Measurements from ENCODE around the gene RERE.
"Not testable (repeated sequence)": the region's sequence is repeated elsewhere in the genome, so short reads cannot be mapped to it uniquely, and the experiment has no call there.

Gene RERE

DNA sequence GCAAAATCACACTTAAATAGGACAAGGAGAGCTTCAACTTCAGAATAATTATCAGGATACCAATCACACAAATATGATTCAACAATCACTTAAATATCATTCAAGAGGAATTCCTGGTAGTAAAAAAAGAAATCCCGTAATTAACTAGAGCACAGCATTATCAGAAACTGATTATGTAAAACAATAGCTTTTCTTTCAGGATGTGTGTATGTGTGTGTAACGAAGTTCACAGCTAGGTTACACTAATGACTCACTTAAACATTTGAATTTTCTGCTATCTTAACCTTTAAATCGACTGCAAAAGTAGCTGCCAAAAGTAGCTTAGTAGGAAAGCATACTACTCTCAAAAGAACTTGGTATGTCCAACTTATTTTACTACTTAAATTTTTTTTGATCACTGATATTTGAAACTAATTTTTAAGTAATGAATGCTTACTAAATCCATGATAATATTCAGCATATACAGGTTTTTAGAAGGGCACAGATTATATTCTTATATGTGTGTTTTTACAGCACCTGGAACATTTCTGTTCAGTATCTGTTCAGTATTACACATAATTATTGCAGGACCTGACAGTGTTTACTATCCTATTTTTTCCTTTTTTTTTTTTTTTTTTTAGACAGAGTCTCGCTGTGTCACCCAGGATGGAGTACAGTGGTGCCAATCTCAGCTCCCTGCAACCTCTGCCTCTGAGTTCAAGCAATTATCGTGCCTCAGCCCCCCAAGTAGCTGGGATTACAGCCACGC is 4.2 kb downstream of the RERE start:
- no peak for DNase-seq

DNA sequence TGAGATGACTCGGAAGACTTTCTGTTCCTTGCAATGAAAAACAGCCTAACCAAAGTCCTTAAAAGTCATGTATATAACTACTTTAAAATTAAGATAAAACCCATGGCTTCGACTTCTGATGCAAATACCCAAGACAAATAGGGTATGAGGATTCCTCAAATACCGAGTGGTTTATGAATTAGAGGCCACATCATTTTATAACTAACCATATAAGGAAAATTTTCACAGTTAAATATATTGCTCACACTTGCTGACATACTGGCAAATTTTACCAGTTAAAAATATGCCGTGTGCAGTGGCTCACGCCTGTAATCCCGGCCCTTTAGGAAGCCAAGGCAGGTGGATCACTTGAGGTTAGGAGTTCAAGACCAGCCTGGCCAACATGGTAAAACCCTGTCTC is 5.4 kb downstream of the RERE start:
- no peak for DNase-seq
- in situ Hi-C loops (cut with HindIII; ENCODE audit: low pct_ligation_motif_present, low pct_unique_long_range_greater_than_20kb, low sequenced_read_pairs): no loop called here

More for the DNA sequence above, 4.2 kb downstream of the RERE start:
- in situ Hi-C loops (cut with HindIII; ENCODE audit: low pct_ligation_motif_present, low pct_unique_long_range_greater_than_20kb, low sequenced_read_pairs): no loop called here

DNA sequence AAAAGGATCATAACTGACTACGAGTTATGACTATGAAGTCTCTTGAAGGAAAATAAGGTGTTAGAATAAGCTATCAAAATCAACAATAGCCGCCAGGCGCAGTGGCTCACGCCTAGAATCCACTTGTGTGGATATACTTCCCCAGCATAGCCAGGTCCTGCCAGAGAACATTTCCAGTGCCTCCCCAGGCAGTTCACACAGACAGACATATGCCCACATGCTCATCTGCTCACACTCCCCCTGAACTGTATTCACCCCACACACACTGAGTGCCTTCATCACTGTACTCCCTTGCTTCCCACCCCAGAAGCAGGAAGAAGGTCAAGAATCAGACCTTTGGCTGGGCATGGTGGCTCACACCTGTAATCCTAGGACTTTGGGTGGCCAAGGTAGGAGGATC is 6.5 kb downstream of the RERE start:
- in situ Hi-C loops (cut with HindIII; ENCODE audit: low pct_ligation_motif_present, low pct_unique_long_range_greater_than_20kb, low sequenced_read_pairs): no loop called here
- no peak for DNase-seq

DNA sequence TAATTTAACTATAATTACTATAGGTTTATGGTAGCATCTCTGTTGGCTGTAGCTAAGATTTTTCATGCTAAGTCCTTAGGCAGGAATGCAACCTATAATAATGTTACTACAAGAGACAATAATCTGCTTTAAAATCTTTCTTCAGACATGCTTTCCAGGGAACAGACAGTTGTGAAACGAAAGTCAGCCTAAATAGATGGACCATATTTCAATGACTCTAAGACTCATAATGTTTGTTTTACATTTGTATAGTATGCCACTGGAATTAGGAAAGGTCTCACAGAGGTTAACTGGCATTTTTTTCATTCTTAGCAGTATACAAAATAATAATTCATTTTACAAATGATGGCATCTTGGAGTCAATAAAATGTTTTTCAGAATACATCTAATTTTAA is 8.1 kb downstream of the RERE start:
- in situ Hi-C loops (cut with HindIII; ENCODE audit: low pct_ligation_motif_present, low pct_unique_long_range_greater_than_20kb, low sequenced_read_pairs): no loop called here
- DNase-seq: no peak

DNA sequence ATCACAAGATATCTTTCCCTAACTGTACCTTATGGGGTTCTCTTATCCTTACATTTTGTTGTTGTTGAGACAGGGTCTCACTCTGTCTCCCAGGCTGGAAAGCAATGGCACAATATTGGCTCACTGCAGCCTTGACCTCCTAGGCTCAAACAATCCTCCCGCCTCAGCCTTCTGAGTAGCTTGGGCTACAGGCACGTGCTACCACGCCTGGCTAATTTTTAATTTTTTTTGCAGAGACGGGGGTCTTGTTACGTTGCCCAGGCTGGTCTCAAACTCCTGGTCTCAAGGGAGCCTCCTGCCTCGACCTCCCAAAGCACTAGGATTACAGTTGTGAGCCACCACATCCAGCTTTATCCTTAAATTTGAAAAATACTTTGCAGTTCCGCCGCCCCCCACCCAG is 10.4 kb downstream of the RERE start:
- in situ Hi-C loops (cut with HindIII; ENCODE audit: low pct_ligation_motif_present, low pct_unique_long_range_greater_than_20kb, low sequenced_read_pairs): no loop called here
- no peak for DNase-seq

DNA sequence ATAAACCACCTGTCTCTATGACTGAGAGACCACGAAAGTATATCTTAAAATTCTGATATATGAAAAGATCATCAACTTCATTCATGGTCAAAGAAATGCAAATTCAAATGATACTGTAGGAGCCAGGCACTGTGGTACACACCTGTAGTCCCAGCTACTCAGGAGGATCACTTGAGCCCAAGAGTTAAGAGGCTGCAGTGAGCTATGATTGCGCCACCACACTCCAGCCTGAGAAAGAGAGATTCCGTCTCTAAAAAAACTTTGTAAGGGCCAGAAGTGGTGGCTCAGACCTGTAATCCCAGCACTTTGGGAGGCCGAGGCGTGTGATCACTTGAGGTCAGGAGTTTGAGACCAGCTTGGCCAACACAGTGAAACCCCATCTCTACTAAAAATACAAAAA is 17.0 kb downstream of the RERE start:
- no peak for DNase-seq
- in situ Hi-C loops (cut with HindIII; ENCODE audit: low pct_ligation_motif_present, low pct_unique_long_range_greater_than_20kb, low sequenced_read_pairs): no loop called here

DNA sequence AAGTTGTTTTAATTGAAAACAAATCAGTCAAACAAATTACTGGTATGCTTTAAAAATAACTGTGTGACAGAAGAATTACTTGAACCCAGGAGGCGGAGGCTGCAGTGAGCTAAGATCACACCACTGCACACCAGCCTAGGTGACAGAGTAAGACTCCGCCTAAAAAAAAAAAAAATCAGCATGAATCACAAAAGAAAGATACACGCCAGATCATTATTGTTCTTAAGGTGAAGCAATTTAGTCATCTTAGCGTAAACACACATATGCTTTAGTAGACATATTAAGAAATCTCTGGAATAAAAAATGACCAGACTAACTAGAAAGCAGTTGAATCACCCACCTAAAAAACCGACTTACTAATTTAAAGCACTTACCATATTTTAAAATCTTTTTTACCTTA is 20.2 kb downstream of the RERE start:
- in situ Hi-C loops (cut with HindIII; ENCODE audit: low pct_ligation_motif_present, low pct_unique_long_range_greater_than_20kb, low sequenced_read_pairs): no loop called here
- no peak for DNase-seq

DNA sequence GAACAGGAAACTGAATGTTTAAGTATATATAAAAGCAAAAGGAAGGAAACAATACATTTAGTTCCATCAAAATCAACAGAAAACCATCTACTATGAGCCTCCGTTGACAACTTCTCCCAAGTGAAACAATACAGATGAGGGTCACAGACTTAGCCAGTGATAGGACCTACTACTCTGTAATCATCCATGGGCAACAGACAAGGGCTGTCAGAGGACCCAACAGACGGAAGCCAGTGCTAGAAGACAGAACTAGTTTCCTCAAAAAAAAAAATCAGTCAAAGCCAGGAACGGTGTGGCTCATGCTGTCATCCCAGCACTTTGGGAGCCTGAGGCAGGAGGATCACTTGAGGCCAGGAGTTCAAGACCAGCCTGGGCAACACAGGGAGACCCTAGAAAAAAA is 20.6 kb downstream of the RERE start:
- DNase-seq: no peak
- in situ Hi-C loops (cut with HindIII; ENCODE audit: low pct_ligation_motif_present, low pct_unique_long_range_greater_than_20kb, low sequenced_read_pairs): no loop called here

DNA sequence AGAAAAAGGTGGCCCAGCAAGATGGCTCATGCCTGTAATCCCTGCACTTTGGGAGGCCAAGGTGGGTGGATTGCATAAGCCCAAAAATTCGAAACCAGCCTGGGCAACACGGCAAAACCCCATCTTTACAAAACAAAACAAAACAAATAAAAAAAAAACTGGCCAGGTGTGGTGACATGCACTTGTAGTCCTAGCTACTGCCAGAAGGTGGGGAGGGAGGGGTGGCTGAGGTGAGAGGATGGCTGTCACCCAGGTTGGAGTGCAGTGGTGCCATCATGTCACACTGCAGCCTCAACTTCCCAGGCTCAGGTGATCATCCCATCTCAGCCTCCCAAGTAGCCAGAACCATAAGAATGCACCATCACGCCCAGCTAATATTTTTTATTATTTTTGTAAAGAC is 22.8 kb downstream of the RERE start:
- in situ Hi-C loops (cut with HindIII; ENCODE audit: low pct_ligation_motif_present, low pct_unique_long_range_greater_than_20kb, low sequenced_read_pairs): no loop called here
- DNase-seq: no peak

DNA sequence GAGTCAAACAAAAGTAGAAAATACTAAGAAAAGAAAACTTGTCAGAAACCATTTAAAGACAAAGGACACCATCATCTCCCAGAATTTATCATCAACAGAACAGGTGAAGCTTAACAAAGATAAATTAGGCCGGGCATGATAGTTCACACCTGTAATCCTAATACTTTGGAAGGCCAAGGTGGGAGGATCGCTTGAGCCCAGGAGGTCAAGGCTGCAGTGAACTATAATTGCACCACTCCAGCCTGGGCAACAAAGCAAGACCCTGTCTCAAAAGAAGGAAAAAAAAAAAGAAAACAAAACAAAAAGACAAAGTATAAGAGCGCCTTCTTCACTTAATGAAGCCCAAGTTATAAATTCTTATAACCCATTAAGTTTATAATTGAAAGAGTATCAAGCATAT is 25.6 kb downstream of the RERE start:
- in situ Hi-C loops (cut with HindIII; ENCODE audit: low pct_ligation_motif_present, low pct_unique_long_range_greater_than_20kb, low sequenced_read_pairs): no loop called here
- no peak for DNase-seq

DNA sequence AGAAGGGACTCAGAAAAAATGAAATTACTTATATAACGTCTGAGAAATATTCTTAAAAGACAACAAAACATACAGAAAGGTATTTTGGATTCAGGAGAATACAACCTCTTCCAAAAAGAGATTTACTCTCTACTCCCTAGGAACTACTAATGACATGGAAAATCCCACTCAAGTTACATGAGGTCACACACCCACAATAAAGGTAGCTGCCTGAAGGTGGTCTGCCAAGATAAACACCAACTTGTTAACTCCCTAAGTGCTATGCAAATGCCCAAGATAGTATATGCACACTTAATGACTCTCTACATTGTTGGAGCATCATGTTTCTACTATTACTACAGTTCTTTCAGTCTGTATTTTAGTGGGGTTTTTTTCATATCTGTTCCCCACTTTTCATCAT is 26.5 kb downstream of the RERE start:
- no peak for DNase-seq
- in situ Hi-C loops (cut with HindIII; ENCODE audit: low pct_ligation_motif_present, low pct_unique_long_range_greater_than_20kb, low sequenced_read_pairs): no loop called here

DNA sequence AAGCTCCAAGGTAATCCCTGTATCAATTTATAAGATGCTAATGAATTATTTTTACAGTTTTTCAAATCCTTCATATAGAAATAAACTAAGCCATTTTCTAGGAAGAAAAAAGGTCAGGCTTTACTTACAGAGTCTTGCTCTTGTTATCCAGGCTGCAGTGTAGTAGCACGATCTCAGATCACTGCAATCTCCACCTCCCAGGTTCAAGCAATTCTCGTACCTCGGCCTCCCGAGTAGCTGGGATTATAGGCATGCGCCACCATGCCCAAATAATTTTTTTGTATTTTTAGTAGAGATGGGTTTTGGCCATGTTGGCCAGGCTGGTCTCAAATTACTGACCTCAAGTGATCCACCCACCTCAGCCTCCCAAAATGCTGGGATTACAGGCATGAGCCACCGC is 27.0 kb downstream of the RERE start:
- in situ Hi-C loops (cut with HindIII; ENCODE audit: low pct_ligation_motif_present, low pct_unique_long_range_greater_than_20kb, low sequenced_read_pairs): no loop called here
- no peak for DNase-seq

DNA sequence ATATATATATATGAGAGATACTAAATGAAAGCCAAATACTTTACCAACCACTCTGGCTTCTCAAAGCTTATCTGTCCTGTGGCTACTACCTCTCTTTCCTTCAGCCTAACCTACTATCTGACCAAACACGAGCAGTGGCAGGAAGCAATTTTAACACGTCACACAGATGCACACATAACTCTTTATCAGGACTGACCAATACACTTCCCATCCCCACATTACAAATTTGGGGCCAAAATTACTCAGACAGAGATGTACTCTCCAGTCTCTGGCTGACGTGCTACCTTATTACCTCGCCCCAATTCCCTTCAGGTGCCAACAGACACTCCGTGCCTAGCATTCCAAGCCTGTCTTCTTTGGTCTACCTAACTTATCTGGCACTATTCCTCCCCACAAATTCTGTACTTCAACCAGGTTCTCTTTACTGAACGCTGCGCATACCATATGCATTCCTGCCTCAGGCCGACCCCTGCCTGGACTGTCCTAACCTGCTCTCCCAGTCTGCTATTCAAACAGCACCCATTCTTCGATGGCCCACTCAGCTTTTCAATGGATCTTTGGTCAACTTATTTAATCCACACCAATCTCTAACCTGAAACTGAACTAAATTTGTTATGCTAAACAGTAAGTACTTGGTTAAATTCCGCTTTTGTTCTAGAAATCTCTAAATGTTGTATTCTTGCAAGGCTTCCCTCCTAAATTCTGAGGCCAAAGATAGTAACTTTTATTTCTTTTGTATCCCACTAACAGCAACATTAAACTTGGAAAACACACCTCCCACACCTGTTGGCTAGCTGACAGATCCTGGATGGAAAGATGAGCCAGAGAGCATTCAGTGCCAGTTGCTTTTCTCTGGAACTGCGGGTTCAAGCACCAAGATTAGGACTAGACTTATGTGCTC is 27.9 kb downstream of the RERE start:
- in situ Hi-C loops (cut with HindIII; ENCODE audit: low pct_ligation_motif_present, low pct_unique_long_range_greater_than_20kb, low sequenced_read_pairs): no loop called here

DNA sequence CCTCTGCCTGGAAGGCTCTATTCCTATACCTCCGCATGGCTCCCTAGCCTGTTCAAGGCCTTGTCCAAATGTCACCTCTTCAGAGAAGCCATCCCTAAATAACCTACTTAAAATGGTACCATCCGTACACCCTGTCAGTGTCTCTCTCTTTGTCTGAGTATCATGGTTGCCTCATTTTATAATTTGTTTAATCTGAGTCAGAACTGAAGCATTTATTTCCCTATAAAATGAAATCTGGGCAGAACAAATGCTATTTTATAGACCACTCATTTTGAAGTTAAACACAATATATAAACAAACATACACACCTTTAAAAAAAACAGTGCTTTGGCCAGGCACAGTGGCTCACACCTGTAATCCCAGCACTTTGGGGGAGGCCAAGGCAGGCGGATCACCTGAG is 30.2 kb downstream of the RERE start:
- in situ Hi-C loops (cut with HindIII; ENCODE audit: low pct_ligation_motif_present, low pct_unique_long_range_greater_than_20kb, low sequenced_read_pairs): no loop called here
- DNase-seq: no peak

More for the DNA sequence above, 27.9 kb downstream of the RERE start:
- no peak for DNase-seq

DNA sequence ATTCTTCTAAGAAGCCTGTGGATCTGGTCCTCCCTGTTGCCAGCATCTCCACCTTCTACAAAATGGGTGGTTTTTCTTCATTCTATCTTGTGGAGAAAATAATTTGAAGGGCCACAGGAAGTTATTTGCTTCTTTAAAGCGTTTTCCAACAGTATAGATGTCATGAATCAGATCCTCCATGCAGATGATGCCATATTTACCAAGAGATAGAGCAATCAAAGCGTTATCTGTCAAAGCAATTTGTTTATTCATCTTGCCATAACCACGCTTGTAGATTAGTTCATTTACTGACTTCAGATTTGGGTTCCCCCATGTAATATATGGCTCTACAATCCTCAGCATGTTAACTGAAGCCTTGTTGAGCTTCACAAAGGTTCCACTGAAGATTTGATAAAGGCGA is 31.2 kb downstream of the RERE start:
- DNase-seq; in situ Hi-C loops (cut with HindIII; ENCODE audit: low pct_ligation_motif_present, low pct_unique_long_range_greater_than_20kb, low sequenced_read_pairs): not testable (repeated sequence)

DNA sequence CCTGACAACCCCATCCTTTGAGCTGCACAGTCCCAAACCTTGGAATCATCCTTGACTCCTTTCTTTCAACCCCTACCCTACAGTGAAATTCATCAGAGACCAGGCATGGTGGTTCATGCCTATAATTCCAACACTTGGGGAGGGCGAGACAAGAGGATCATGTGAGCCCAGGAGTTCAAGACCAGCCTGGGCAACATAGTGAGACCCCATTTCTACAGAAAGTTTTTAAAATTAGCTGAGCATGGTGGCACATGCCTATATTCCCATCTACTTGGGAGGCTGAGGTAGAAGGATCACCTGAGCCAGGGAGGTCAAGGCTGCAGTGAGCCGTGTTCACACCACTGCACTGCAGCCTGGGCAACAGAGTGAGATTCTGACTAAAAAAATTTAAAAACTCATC is 34.5 kb downstream of the RERE start:
- in situ Hi-C loops (cut with HindIII; ENCODE audit: low pct_ligation_motif_present, low pct_unique_long_range_greater_than_20kb, low sequenced_read_pairs): no loop called here
- DNase-seq: no peak

DNA sequence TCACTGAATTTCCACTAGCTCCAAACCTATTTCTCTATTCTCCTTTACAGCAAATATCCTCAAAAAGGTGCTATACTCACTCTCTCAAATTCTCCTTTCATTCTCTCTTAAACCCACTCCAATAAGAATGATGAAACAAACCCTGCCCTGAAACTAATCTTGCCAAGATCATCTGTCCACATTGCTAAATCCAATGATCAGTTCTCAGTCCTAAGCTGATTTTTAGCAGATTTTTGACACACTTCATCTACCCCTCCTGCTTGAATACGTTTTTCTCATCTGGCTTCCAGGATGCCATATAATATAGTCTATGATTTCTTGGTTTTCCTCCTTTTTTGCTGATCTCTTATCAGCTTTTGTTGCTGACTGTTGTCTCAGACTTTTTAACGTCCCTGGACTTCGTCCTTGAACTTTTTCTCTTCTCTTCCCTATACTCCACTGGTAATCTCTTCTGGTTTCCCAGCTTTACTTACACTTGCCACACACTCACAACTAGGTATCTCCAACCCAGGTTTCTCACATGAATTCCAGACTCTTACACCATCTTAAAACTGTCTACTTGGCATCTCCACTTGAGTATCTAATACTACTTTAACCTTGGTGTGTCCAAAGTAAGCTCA is 35.3 kb downstream of the RERE start:
- in situ Hi-C loops (cut with HindIII; ENCODE audit: low pct_ligation_motif_present, low pct_unique_long_range_greater_than_20kb, low sequenced_read_pairs): no loop called here
- no peak for DNase-seq

DNA sequence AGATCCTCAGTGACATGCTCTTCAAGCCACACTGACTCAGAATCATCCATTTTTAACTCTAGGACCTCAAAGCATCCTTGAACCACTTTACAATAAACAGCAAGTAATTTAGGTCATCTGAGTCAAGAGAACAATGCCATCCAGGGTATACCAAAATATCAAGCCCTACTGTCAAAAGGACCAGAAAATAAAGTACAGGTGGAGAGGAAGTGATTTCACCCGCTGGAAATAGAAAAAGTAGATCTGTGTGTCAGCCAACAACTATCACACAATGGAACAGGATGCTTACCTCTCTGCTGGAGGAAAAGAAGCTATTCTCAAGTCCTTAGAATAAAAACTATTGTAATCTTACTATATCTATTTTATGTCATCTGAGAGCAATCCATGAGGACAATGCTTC is 37.0 kb downstream of the RERE start:
- no peak for DNase-seq
- in situ Hi-C loops (cut with HindIII; ENCODE audit: low pct_ligation_motif_present, low pct_unique_long_range_greater_than_20kb, low sequenced_read_pairs): no loop called here

DNA sequence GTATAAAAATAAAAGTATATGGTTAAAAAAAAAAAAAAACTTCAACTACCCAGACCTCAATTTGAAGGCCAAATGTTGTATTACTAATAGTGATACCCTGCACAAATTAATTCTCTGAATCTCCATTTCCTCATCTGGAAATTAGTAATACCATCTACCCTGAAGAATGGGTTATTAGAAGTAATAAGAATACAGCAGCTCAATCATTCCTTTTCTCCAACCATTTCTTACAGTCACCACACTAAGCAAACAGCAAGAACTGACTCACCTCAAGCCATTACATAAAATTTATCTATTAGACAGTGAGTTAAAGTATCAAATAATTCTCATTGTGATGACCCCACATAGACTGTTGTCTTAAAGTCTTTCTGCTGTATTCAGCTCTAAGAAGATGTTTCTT is 39.6 kb downstream of the RERE start:
- no peak for DNase-seq
- in situ Hi-C loops (cut with HindIII; ENCODE audit: low pct_ligation_motif_present, low pct_unique_long_range_greater_than_20kb, low sequenced_read_pairs): no loop called here

DNA sequence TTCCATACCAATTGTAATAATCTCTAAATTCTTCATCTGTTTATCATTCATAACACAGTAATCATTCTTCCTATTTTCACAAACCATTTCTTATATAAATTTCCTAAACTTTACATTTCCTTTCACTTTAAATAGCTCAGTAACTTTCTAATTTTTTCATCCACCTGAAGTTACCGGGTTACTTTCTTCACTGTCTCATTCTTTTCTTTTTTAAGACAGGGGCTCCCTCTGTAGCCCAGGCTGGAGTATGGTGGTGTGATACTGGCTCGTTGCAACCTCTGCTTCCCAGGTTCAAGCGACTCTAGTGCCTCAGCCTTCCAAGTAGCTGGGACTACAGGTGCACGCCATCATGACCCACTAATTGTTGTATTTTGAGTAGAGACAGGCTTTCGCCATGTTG is 41.3 kb downstream of the RERE start:
- in situ Hi-C loops (cut with HindIII; ENCODE audit: low pct_ligation_motif_present, low pct_unique_long_range_greater_than_20kb, low sequenced_read_pairs): no loop called here
- no peak for DNase-seq
